ENCODE results near the gene PLEKHD1.

PLEKHD1 gene

GRCh38 chr14:69553252-69553651 is 68.7 kb downstream of the PLEKHD1 start:
- ATAC-seq: no peak

- ATAC-seq: no peak
Observed at GRCh38 chr14:69554500-69554899, 70.0 kb downstream of the PLEKHD1 start.

GRCh38 chr14:69558774-69559173 is 74.2 kb downstream of the PLEKHD1 start:
- no peak for ATAC-seq

- no peak for ATAC-seq
Observed at GRCh38 chr14:69559581-69560011, 75.1 kb downstream of the PLEKHD1 start.

GRCh38 chr14:69560826-69561225 is 76.3 kb downstream of the PLEKHD1 start:
- ATAC-seq: no peak

- no peak for ATAC-seq
Observed at GRCh38 chr14:69561893-69562292, 77.4 kb downstream of the PLEKHD1 start.

GRCh38 chr14:69567563-69567962 is 83.0 kb downstream of the PLEKHD1 start:
- ATAC-seq: no peak

GRCh38 chr14:69569859-69570258 is 85.3 kb downstream of the PLEKHD1 start:
- no peak for ATAC-seq

- ATAC-seq: no peak
Observed at GRCh38 chr14:69570836-69571330, 86.4 kb downstream of the PLEKHD1 start.

- ATAC-seq: no peak
Observed at GRCh38 chr14:69571449-69572029, 87.0 kb downstream of the PLEKHD1 start.

- no peak for ATAC-seq
Observed at GRCh38 chr14:69572030-69572840, 87.7 kb downstream of the PLEKHD1 start.

GRCh38 chr14:69572841-69573135 is 88.3 kb downstream of the PLEKHD1 start:
- ATAC-seq: no peak

- no peak for ATAC-seq
Observed at GRCh38 chr14:69573205-69573830, 88.8 kb downstream of the PLEKHD1 start.

- no peak for ATAC-seq
Observed at GRCh38 chr14:69573831-69574262, 89.3 kb downstream of the PLEKHD1 start.

GRCh38 chr14:69574263-69574953 is 89.9 kb downstream of the PLEKHD1 start, which contains the start of gene CCDC177:
Gene CCDC177, minus strand, starts transcription at chr14:69574871. Its CDS starts 1,249 bp downstream, at chr14:69573622.
- peak; percentile 77 to 80 for ATAC-seq

GRCh38 chr14:69574954-69575295 is 90.4 kb downstream of the PLEKHD1 start:
- no peak for ATAC-seq

GRCh38 chr14:69579476-69579875 is 94.9 kb downstream of the PLEKHD1 start:
- ATAC-seq: no peak

- peak in 1 of 2 donors; percentile 46 for ATAC-seq
Observed at GRCh38 chr14:69580009-69580577, 95.6 kb downstream of the PLEKHD1 start.
